Activated T-helper 17 cell treated with anti-CD3 and anti-CD28 coated beads, Interleukin-2, amount 50 U/mL, for 72 hours (primary cell): ENCODE measurements around the gene CHRM5. TPM values are rescaled to one million over a fixed set of nuclear protein-coding genes. Genes with fewer than 3 reads are reported as not detected.

Source experiments
- ATAC-seq: fragments of 150-1000 bp; cut with Tn5 transposase; replicated peaks from 2 replicates; pipeline ENCODE4 v1.10.0; 2021; ENCODE audit warnings: mild to moderate bottlenecking, moderate library complexity
- H3K27ac Mint-ChIP-seq: one replicate; pipeline ENCODE4 v1.8.0; 2022; ENCODE audit warnings: mixed read lengths
- H3K27me3 Mint-ChIP-seq: one replicate; pipeline ENCODE4 v1.8.0; 2022; ENCODE audit warnings: mixed read lengths
- H3K36me3 Mint-ChIP-seq: one replicate; pipeline ENCODE4 v1.8.0; 2022; ENCODE audit warnings: low read depth, mild to moderate bottlenecking, mixed read lengths
- H3K4me1 Mint-ChIP-seq: one replicate; pipeline ENCODE4 v1.8.0; 2022; ENCODE audit warnings: mixed read lengths
- H3K4me3 Mint-ChIP-seq: one replicate; pipeline ENCODE4 v1.8.0; 2022; ENCODE audit warnings: mild to moderate bottlenecking, mixed read lengths
- H3K9me3 Mint-ChIP-seq: one replicate; pipeline ENCODE4 v1.8.0; 2022; ENCODE audit warnings: mixed read lengths
- total RNA-seq, 2 donors: library from RNA; stranded (reverse); gene quantifications; one replicate each; pipeline ENCODE4 v1.2.3, GENCODE V29; 2022

The CHRM5 gene
- total RNA-seq, 2 donors from 2014 or later: not detected

- H3K4me3 Mint-ChIP-seq: no peak overlapping the region
- no peaks in the 10 kb centered on the region for H3K9me3 Mint-ChIP-seq
- peaks cover 16% of the 10 kb centered on the region for H3K27me3 Mint-ChIP-seq
- no peak for ATAC-seq
- no peaks in the 10 kb centered on the region for H3K4me1 Mint-ChIP-seq
- no peak overlapping the region for H3K27ac Mint-ChIP-seq
- H3K36me3 Mint-ChIP-seq: no peaks in the 10 kb centered on the region
Observed at GRCh38 chr15:34116620-34117019, 148.3 kb downstream of the CHRM5 start.

Other genes starting within 250 kb of the CHRM5 start
- gene AVEN, start 70.7 kb downstream of the CHRM5 start, total RNA-seq: 10 to 100 TPM; 10.7 to 17.5 TPM
- 10 to 100 TPM; 33.2 to 66.2 TPM for gene EMC7, start 133.4 kb downstream of the CHRM5 start, total RNA-seq
- 1 to 10 TPM; 2.8 to 2.9 TPM for gene PGBD4, start 133.6 kb downstream of the CHRM5 start, total RNA-seq
- gene KATNBL1, start 241.6 kb downstream of the CHRM5 start, total RNA-seq: 10 to 100 TPM; 41.6 to 51.3 TPM